Kidney tubule cell (primary cell): ENCODE measurements around the gene SEL1L3.
A peak's percentile ranks its signal among the peaks of the same experiment; 100 is the strongest.

Experiments
- DNase-seq: peaks from one replicate; pipeline ENCODE4 v3.0.0-alpha.2; 2018; ENCODE audit warnings: low spot score

Gene SEL1L3

DNA sequence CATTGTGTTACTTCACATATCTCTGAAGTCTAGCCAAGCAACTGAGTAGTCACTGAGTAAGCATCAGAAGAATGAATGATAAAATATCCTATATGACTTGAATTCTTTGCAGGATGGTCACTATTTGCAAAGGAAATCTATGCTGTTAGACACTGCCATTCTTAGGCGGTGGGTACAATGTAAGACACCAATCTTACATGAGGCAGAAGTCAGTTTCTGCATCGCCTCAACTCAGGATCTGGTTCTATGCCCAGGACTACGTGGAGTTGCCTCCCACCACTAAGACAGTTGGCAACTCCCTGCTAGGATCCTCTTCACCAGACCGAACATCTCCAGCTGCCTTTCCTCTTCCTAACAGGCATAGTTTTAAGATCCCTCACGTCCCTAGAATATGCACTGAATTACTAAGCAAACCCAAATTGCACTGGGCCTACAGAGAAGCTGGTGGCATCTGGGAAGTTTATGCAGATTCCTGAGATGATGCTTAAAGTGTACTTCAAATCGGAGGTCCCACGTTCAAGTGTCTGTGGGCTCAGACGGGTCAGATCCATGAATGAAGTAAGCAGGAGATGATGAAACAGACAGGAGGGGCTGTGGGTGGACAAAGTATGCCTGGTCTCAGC lies 45.6 kb downstream of the SEL1L3 start:
- DNase-seq: peak; percentile 24

- no peak for DNase-seq
Measured at GRCh38 chr4:25816591-25817058, 46.2 kb downstream of the SEL1L3 start.

- DNase-seq: no peak
Measured at GRCh38 chr4:25815586-25815985, 47.2 kb downstream of the SEL1L3 start.

DNA sequence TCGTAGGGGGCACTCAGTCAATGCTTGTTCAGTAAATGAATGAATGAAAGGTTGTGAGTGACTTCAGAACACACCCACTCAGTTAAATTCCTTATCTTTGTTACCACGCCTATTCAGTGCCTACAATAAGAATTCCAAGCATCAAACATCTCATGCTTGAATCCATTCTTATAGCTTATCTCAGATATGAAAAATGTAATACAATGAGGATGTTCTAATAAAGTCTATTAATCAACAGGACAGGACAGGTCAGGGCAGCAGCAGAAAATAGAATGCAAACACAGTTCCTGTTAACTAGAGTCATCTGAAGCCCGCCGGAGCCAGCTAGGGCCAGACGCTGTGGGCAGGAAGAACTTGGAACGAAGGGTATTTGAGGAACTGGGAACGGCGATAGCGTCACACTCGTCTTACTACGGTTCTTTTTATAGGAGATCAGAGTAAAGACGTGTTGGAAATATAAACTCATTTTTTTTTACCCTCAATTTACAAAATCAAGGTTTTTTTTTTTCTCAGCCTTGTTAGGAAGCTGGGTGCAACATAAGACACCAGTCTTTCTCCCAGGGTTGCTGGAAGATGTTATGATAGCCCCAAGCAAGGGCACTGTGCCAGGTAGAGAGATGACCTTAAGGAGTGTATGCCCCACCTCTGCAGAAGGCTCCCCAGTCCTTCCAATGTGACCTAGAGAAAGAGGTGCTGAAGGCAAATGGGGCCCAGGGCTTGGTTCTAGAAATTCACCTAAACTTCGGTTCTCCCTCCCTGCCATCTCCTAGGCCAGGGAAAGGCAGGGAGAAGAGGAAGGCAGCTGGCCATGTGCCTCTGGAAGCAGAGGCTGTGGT lies 48.3 kb downstream of the SEL1L3 start:
- DNase-seq: peak; percentile 20

DNA sequence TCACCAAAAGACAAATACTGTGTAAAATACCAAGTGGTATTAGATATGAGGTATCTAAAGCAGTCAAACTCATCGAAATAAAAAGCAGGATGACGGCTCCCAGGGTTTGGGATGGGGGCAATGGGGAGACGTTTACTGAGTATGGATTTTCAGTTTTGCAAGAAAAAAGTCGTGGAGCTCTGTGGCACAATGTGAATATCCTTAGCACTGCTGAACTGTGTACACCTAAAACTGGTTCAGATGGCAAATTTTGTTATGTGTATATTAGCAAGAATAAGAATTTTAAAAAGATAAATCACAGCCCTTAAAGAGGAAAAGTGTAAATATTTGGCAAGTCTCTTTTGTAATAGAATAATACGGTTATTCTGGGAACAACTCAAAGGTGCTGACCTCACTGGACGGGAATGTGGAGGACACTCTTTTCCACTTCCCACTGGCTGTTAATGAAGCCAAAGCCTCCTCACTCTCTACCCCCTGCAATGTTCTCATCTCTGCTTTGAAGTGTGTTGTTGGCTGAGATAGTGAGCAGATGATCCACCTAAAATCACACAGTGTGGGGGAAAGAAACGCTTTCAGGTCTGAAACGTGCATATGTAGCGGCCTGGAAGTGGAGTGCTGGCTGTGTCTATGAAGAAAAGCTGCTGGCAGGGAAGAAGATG lies 49.2 kb downstream of the SEL1L3 start:
- peak; percentile 85 for DNase-seq

DNA sequence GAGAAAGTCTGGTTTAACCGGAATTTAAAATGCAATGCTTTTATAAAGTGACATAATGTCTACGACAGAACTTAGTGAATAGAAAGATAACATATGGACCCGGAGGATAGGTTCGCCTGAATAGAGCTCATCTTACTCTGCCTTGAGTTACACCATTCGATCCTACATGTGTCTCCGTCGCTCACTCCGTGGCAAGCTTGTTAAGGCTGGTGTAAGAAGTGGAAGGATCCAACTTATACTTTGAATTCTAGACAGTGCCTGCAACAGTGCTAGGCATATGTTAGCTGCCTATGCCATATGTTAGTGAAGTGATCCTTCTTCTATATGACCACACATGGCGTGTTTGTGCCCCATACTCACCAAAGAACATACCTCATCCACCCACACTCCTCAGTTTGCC lies 50.9 kb downstream of the SEL1L3 start:
- DNase-seq: no peak

GRCh38 chr4:25811374-25811690 lies 51.5 kb downstream of the SEL1L3 start:
- peak; percentile 73 for DNase-seq

GRCh38 chr4:25810461-25811373 lies 52.1 kb downstream of the SEL1L3 start:
- DNase-seq: peak; percentile 76

- no peak for DNase-seq
Measured at GRCh38 chr4:25809996-25810395, 52.8 kb downstream of the SEL1L3 start.

DNA sequence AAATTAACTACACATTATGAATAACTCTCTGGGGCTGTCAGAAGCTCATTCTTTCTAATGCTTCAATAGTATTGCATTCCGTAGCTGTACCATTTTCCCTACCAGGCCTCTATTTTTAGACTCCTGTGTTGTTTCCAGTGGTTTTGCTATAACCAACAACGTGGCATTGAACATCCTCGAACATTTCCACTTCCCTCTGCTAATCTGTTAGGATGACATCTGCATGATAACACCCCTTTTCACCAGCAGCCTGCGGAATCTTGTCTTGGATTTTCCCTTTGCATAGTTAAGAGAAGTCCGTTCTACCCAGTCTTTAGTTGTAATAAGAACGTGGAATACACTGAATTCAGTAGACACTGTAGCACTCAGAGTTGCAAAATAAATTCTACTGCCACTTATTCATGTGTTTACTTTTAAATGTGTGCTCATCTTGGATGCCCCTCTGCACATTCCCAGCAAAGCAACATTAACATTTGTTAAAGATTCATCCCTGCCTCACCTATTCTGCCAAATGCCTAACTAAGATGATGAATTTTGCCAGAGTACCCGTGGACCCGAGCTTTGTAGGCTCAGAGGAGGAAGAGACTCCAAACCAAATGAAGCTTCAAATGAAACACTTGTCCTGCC lies 55.6 kb downstream of the SEL1L3 start:
- DNase-seq: peak; percentile 42

- DNase-seq: no peak
Measured at GRCh38 chr4:25805255-25805860, 57.4 kb downstream of the SEL1L3 start.

- no peak for DNase-seq
Measured at GRCh38 chr4:25803720-25804225, 59.0 kb downstream of the SEL1L3 start.

DNA sequence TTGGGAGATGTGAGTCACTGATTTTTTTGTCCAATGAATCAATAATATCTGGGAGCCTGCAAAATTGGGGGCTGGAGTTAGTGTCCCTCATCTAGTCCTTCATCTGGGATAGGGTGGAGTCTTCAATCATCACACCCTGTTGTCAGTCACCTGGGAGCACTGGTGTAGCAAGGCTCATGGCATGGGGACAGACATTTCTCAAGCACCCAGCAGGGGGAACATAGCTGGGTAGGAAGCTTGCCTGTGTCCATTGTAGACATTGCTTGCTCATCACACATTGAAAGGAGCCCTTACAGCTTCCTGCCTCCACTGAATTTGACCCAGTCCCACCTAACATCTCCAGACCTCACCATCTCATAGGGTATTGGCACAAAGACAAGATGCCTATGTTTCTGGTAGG lies 61.2 kb downstream of the SEL1L3 start:
- DNase-seq: no peak

- DNase-seq: no peak
Measured at GRCh38 chr4:25800245-25800644, 62.5 kb downstream of the SEL1L3 start.

GRCh38 chr4:25799522-25799921 lies 63.3 kb downstream of the SEL1L3 start:
- DNase-seq: no peak

DNA sequence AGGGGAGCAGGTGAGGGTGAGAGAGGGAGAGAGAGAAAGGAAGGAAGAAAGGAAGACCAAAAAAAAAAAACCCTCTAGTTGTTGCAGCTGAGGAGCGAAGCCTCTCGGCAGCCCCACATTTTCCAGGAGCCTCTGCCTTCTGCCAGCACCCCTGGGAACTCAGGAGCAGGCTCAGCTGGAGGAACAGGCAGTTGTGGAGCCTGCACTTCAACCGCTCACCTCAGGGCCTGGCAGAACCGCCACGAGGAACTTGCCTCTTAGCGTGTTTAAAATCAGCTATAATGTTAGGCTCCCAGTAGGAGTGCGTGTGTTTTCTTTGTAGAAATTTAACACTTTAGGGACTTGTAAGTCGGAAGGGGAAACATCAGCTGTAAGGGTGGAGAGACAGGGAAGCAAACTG lies 65.7 kb downstream of the SEL1L3 start:
- no peak for DNase-seq

GRCh38 chr4:25795566-25796454 lies 67.0 kb downstream of the SEL1L3 start:
- peak; percentile 72 for DNase-seq

DNA sequence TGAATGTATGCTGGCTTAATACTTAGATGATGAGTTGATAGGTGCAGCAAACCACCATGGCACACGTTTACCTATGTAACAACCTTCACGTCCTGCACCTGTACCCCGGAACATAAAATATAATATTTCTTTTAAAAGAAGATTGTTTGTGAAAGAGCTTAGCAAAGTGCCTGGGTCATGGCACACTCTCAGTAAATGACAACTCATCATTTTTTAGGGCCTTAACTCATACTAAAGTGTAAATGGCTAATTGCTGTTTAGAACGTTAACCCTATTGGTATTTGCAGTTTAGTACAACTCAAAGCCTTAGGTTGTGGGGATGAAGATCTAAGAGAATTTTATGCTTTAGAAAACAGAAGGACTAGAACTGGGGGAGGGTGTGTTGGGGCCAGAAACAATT lies 67.7 kb downstream of the SEL1L3 start:
- DNase-seq: no peak

DNA sequence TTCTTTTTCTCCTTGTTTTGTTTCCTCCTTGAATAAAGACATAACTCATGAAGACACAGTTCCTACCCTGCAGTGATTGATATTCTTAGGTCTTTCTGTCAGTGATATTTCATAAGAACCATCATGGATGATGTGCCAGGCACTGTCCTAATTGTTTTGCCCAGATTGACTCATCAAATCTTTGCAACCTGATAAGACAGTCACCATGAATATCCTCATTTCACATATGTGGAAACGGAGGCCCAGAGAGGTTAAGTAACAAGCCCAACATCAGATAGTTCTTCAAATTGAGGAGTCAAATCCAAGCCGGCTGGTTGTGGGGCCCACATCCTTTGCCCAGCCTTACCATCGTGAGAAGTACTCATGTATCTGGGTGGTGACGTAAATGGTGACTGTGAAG lies 69.9 kb downstream of the SEL1L3 start:
- DNase-seq: no peak
